Immature natural killer cell (primary cell): ENCODE measurements around the gene BLZF1. TPM values are rescaled to one million over a fixed set of nuclear protein-coding genes. Genes with fewer than 3 reads are reported as not detected.
"Not testable (repeated sequence)": the region's sequence is repeated elsewhere in the genome, so short reads cannot be mapped to it uniquely, and the experiment has no call there.

Source experiments
- DNase-seq, 3 donors: peaks; one replicate each; pipeline ENCODE4 v3.0.0; 2022; ENCODE audit warnings: mixed read lengths in 1 of 3
- H3K27ac Mint-ChIP-seq, 6 donors: one replicate each; pipeline ENCODE4 v1.8.0; 2020; ENCODE audit warnings: mixed read lengths in 6 of 6, mild to moderate bottlenecking in 5 of 6, inconsistent platforms in 4 of 6, moderate library complexity in 3 of 6
- H3K27me3 Mint-ChIP-seq, 3 donors: one replicate each; pipeline ENCODE4 v1.8.0; 2020 to 2021; ENCODE audit warnings: low read depth in 3 of 3, mild to moderate bottlenecking in 3 of 3, mixed read lengths in 3 of 3, moderate library complexity in 3 of 3, inconsistent platforms in 1 of 3
- H3K36me3 Mint-ChIP-seq, 3 donors: one replicate each; pipeline ENCODE4 v1.8.0; 2020; ENCODE audit warnings: mixed read lengths in 3 of 3, inconsistent platforms in 2 of 3, mild to moderate bottlenecking in 2 of 3
- H3K4me1 Mint-ChIP-seq, 2 donors: one replicate each; pipeline ENCODE4 v1.8.0; 2020; ENCODE audit warnings: inconsistent platforms in 2 of 2, mild to moderate bottlenecking in 2 of 2, mixed read lengths in 2 of 2, moderate library complexity in 1 of 2
- H3K4me3 Mint-ChIP-seq, 5 donors: one replicate each; pipeline ENCODE4 v1.8.0; 2020; ENCODE audit warnings: mild to moderate bottlenecking in 5 of 5, mixed read lengths in 5 of 5, inconsistent platforms in 3 of 5, moderate library complexity in 3 of 5
- H3K9me3 Mint-ChIP-seq, 6 donors: one replicate each; pipeline ENCODE4 v1.8.0; 2020; ENCODE audit warnings: mild to moderate bottlenecking in 6 of 6, mixed read lengths in 6 of 6, inconsistent platforms in 4 of 6, moderate library complexity in 3 of 6
- polyA plus RNA-seq, 3 donors: library from polyadenylated mRNA; unstranded; fragments of 300-500 nt; fragmentation: Illumina TruSeq; gene quantifications; one replicate each; pipeline ENCODE4 v1.2.3, GENCODE V29; 2021

BLZF1 gene
- polyA plus RNA-seq, 3 donors from 2014 or later = 10.1 to 20.3 (median 17.8) TPM

DNA sequence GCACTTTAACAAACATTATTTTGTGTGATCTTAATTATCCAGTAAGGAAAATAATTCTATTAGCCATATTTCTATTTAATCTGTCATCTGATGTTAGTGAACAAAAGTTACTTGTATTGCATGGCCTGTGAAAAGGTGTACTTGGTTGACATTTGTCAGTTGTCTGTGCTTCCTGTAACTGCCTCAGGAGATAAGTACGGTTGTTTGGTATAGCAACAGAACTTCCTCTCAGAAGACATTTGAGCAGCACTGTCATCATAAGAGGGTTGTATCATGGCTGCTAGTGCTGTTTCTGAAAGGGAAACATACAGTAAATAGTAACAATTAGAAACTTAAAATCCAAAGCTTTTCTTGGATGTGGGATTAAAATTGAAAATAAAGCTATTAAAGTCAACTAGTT, 3.4 kb downstream of the BLZF1 start:
- H3K9me3 Mint-ChIP-seq = no peaks in the 10 kb centered on the region
- H3K27me3 Mint-ChIP-seq = no peaks in the 10 kb centered on the region
- H3K4me3 Mint-ChIP-seq = no peak overlapping the region
- H3K4me1 Mint-ChIP-seq = peaks cover 6 to 7% of the 10 kb centered on the region in 2 donors
- no peak for DNase-seq
- no peak overlapping the region for H3K27ac Mint-ChIP-seq
- peaks cover 10 to 23% (median 13%) of the 10 kb centered on the region in 3 donors for H3K36me3 Mint-ChIP-seq

DNA sequence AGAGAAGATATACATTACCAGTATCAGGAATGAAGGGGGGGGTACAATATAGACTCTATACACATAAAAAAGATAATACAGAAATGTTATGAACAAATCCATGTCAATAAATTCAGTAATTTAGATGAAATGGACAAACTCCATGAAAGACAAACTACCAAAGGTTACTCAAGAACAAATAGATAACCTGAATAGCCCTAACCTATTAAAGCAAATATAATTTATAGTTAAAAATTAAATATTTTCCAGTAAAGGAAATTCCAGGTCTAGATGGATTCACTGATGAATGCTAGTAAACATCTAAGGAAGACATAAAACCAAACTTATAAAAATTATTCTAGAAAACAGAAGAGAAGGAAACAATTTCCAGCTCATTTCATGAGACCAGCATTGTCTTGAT, 13.2 kb downstream of the BLZF1 start:
- Mint-ChIP-seq H3K9me3 (no peaks in the 10 kb centered on the region), H3K4me3 (no peak overlapping the region), H3K27me3 (no peaks in the 10 kb centered on the region), H3K36me3 (peaks cover 28 to 38% (median 34%) of the 10 kb centered on the region in 3 donors), H3K27ac (peak overlapping the region in 1 of 6 donors; percentile 3), H3K4me1 (no peaks in the 10 kb centered on the region)
- DNase-seq = no peak

DNA sequence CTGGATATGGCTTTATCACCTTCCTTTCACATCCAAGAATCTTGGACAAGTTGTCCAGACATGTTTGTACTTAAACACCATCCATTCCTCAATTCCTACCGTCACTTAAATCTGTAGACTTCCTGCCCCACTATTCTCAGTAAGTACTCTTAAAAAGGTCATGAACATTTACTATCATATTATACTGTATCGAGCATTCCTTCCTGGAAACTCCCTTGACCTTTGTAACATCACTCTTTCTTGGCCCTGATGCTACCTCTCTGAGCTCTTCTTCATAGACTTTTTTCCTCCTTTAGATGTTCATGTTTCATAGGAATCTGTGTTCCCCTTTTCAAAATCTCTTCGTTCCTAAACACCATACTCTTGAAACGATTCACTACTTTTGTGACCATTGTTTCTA, 15.5 kb downstream of the BLZF1 start:
- peaks cover 26 to 33% (median 29%) of the 10 kb centered on the region in 3 donors for H3K36me3 Mint-ChIP-seq
- H3K27me3 Mint-ChIP-seq = no peaks in the 10 kb centered on the region
- DNase-seq = no peak

DNA sequence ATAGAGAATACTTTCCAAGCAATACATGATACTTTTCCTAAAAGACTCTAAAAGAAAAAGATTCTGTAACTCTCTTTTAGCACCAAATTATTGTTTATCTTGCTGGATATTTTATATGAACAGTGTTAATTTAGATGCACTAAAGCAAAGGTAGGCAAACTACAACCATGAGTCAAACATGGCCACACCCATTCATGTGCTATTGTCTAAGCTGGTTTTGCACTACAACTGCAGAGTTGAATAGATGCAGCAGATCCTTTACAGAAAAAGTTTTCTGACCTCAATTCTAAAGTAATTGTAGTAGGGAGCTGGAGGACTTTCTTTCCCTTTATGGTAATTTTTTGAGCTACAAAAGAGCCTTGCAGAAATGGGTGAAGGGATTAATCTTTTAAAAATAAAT, 19.4 kb downstream of the BLZF1 start:
- Mint-ChIP-seq H3K27ac (no peak overlapping the region), H3K36me3 (peaks cover 28 to 37% (median 32%) of the 10 kb centered on the region in 3 donors)

More for the DNA sequence above, 15.5 kb downstream of the BLZF1 start:
- Mint-ChIP-seq H3K27ac (no peak overlapping the region), H3K9me3 (no peaks in the 10 kb centered on the region), H3K4me3 (no peak overlapping the region), H3K4me1 (no peaks in the 10 kb centered on the region)

DNA sequence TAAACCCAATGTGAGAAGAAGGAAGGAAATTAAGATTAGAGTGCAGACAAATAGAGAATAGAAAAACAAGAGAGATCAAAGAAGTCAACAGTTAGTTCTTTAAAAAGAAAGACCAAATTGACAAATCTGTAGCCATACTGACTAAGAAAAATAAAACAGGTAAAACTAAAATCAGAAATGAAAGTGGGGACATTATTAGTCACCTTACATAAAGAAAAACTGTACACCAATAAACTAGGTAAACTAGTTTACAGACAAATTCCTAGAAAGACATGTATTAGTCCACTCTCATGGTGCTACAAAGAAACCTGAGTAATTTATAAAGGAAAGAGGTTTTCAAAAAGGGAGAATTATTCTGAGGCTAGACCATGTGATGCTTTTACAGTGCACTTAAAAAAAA, 22.3 kb downstream of the BLZF1 start:
- peaks cover 0 to 3% (median 0%) of the 10 kb centered on the region in 3 donors for H3K27me3 Mint-ChIP-seq
- peak overlapping the region in 1 of 5 donors; percentile 23 for H3K4me3 Mint-ChIP-seq
- peaks cover 39 to 47% (median 46%) of the 10 kb centered on the region in 3 donors for H3K36me3 Mint-ChIP-seq
- no peaks in the 10 kb centered on the region for H3K9me3 Mint-ChIP-seq
- peak overlapping the region in 4 of 6 donors; percentile 11 to 46 (median 37) for H3K27ac Mint-ChIP-seq
- no peak for DNase-seq
- peaks cover 7 to 15% of the 10 kb centered on the region in 2 donors for H3K4me1 Mint-ChIP-seq

More for the DNA sequence above, 19.4 kb downstream of the BLZF1 start:
- Mint-ChIP-seq H3K9me3 (no peaks in the 10 kb centered on the region), H3K4me3 (no peak overlapping the region), H3K4me1 (peaks cover 7 to 15% of the 10 kb centered on the region in 2 donors), H3K27me3 (peaks cover 0 to 3% (median 0%) of the 10 kb centered on the region in 3 donors)
- no peak for DNase-seq

DNA sequence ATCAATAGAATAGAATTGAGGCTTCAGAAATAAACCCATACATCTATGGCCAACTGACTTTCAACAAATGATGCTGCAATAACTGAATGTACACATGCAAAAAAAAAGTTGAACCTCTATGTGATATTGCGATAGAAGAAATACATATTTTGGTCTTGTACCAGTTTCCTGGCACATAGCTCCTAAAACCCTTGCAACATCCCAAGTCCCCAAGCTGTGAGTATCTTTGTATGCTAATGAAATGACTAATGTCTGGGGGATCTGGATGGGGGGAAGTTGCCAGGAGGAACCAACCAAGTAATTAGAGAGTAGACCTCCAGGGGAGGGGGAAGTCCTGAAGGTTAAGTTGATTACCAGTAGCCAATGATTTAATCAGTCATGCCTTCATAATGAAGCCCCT, 24.4 kb downstream of the BLZF1 start:
- Mint-ChIP-seq H3K27me3 (peaks cover 0 to 3% (median 0%) of the 10 kb centered on the region in 3 donors), H3K27ac (no peak overlapping the region), H3K4me3 (no peak overlapping the region), H3K9me3 (no peaks in the 10 kb centered on the region), H3K4me1 (peaks cover 7 to 15% of the 10 kb centered on the region in 2 donors), H3K36me3 (peaks cover 34 to 53% (median 47%) of the 10 kb centered on the region in 3 donors)
- DNase-seq = no peak

DNA sequence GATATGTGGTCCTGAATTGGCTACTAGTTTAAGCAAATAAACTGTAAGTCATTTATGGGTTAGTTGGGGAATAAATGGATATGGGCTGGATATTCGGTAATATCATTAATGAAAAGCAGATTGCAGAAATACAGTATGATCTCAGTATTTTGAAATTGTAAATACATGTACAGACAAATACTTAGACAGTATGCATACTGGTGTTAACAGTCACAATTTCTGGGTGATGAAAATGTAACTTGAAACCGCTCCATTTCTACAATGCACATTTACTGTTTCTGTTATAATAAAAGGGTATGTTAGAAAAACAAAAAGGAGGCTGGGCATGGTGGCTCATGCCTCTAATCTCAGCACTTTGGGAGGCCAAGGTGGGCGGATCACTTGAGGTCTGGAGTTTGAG, 28.0 kb downstream of the BLZF1 start:
- Mint-ChIP-seq H3K27ac (no peak overlapping the region), H3K9me3 (peaks cover 0 to 8% (median 3%) of the 10 kb centered on the region in 6 donors), H3K36me3 (peaks cover 19 to 33% (median 25%) of the 10 kb centered on the region in 3 donors), H3K4me3 (no peak overlapping the region), H3K4me1 (no peaks in the 10 kb centered on the region), H3K27me3 (peaks cover 0 to 3% (median 0%) of the 10 kb centered on the region in 3 donors)
- DNase-seq = no peak

DNA sequence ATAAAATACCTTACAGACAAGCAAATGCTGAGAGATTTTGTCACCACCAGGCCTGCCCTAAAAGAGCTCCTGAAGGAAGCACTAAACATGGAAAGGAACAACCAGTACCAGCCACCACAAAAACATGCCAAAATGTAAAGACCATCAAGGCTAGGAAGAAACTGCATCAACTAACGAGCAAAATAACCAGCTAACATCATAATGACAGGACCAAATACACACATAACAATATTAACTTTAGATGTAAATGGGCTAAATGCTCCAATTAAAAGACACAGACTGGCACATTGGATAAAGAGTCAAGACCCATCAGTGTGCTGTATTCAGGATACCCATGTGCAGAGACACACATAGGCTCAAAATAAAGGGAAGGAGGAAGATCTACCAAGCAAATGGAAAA, 34.6 kb downstream of the BLZF1 start:
- H3K27me3 Mint-ChIP-seq = not testable (repeated sequence)

DNA sequence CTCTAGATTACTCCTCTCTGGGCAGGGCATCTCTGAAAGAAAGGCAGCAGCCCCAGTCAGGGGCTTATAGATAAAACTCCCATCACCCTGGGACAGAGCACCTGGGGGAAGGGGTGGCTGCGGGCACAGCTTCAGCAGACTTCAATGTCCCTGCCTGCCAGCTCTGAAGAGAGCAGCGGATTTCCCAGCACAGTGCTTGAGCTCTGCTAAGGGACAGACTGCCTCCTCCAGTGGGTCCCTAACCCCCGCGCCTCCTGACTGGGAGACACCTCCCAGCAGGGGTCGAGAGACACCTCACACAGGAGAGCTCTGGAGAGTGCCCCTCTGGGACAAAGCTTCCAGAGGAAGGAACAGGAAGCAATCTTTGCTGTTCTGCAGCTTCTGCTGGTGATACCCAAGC, 40.3 kb downstream of the BLZF1 start:
- peaks cover 3 to 21% (median 6%) of the 10 kb centered on the region in 3 donors for H3K27me3 Mint-ChIP-seq
- H3K4me1 Mint-ChIP-seq, H3K27ac Mint-ChIP-seq, H3K4me3 Mint-ChIP-seq, DNase-seq: not testable (repeated sequence)
- H3K9me3 Mint-ChIP-seq = peaks cover 32 to 88% (median 51%) of the 10 kb centered on the region in 6 donors
- H3K36me3 Mint-ChIP-seq = peaks cover 0 to 12% (median 10%) of the 10 kb centered on the region in 3 donors

More for the DNA sequence above, 34.6 kb downstream of the BLZF1 start:
- Mint-ChIP-seq H3K9me3 (peaks cover 35 to 64% (median 51%) of the 10 kb centered on the region in 6 donors), H3K36me3 (peaks cover 10 to 11% (median 10%) of the 10 kb centered on the region in 3 donors)
- not testable (repeated sequence) for H3K4me3 Mint-ChIP-seq, H3K27ac Mint-ChIP-seq, DNase-seq, H3K4me1 Mint-ChIP-seq

DNA sequence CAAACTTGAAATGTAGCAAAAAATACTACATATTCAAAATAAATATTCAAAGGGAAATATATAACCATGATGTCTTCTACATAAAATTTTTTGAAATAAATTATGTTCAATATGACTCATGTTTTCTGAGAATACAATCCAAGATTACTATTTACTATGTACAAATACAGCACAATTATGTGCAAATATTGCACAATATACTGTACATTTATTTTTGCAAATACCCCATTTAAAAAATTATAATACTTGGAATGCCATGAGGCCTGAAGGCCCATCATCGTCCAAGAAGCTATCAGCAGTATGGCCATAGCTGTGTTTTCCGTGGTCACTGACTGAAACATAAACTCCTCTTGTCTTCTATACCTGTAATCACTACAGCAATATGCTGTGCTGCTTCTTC, 47.0 kb downstream of the BLZF1 start:
- Mint-ChIP-seq H3K4me3 (no peak overlapping the region), H3K4me1 (no peaks in the 10 kb centered on the region), H3K9me3 (peaks cover 2 to 32% (median 14%) of the 10 kb centered on the region in 6 donors), H3K27ac (no peak overlapping the region), H3K36me3 (no peaks in the 10 kb centered on the region), H3K27me3 (peaks cover 0 to 20% (median 0%) of the 10 kb centered on the region in 3 donors)
- DNase-seq = no peak

DNA sequence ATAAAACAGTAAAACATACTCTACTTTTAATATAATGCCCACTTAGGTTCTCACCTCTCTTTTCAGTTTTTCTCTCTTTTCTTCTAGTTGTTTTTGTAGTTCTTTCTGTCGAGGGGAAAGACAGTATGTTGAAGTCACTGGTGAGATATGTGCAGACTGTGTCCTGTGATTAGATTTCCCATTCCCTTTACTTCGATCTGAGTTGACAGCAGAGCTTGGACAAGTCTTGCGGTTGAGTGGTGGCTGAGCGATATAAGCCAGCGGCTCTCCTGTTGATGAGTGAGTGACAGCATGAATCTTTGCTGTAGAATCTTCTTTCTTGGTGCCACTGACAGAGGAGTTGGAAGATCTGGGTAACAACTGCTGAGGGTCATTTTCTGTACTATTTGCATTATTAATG, 53.3 kb downstream of the BLZF1 start:
- no peak for DNase-seq
- no peaks in the 10 kb centered on the region for H3K4me1 Mint-ChIP-seq

DNA sequence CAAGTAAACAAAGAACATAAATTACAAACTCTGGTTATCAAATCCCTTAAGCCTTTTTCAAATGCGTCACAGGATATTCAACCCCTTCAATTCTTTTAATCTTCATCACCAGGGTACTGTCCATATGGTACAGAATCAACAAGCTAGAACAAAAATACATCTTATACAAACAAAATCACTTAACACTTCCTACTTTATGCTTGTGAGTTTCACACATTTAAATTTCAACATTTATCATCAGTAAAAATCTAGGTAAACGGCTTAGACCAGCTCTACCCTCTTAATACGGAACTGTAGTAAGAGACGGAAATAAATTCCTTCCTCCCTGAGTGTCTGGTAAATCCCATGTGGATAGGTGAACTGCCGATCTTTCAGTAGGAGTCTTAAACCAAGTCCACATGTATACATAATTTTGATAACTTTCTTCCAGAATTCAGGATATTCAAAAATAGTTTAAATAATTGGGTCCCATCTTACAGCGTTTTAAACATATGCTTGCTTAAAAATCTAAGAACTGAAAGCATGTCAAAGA, 58.2 kb downstream of the BLZF1 start:
- Mint-ChIP-seq H3K4me3 (no peak overlapping the region), H3K27ac (no peak overlapping the region), H3K9me3 (peaks cover 0 to 1% (median 0%) of the 10 kb centered on the region in 6 donors), H3K36me3 (no peaks in the 10 kb centered on the region), H3K27me3 (peaks cover 13 to 33% (median 18%) of the 10 kb centered on the region in 3 donors), H3K4me1 (peaks cover 7 to 13% of the 10 kb centered on the region in 2 donors)
- DNase-seq = no peak

More for the DNA sequence above, 53.3 kb downstream of the BLZF1 start:
- no peak overlapping the region for H3K4me3 Mint-ChIP-seq
- H3K27ac Mint-ChIP-seq = no peak overlapping the region
- peaks cover 7 to 13% (median 8%) of the 10 kb centered on the region in 3 donors for H3K27me3 Mint-ChIP-seq
- no peaks in the 10 kb centered on the region for H3K36me3 Mint-ChIP-seq
- no peaks in the 10 kb centered on the region for H3K9me3 Mint-ChIP-seq

DNA sequence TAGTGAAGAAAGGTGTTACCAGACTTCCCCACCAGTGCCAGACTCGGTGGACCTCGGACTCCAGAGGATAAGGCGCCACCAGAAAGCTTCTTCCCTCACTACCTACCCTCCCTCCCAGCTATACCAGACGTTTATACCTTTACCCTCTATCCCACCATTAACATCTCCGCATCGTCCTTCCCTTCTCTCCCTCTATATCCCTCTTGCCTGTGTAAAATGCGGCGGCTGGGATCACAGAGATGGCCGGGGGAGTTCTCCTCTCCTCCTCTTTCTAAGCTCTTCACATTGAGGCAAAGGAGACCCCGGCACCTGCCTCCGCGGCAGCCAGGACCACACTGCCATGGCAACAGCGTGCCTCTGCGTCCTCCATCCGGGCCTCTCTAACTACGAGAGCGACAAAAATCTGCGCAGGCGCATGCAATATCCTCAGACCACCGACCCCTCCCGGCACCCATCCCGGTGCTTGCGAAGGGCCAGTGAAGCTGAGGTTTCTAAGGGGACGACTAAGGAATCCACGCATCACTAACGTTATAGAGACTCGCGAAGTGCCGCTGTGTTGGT, 59.2 kb downstream of the BLZF1 start, which contains the start of gene CCDC181:
CCDC181 (minus strand) TSS at position 394 of the 561 bp plus-strand sequence. CDS start 2,547 bp downstream, outside the sequence.
- peak; percentile 31 to 46 (median 35) for DNase-seq
- Mint-ChIP-seq H3K27me3 (peaks cover 16 to 32% (median 20%) of the 10 kb centered on the region in 3 donors), H3K9me3 (peaks cover 0 to 7% (median 5%) of the 10 kb centered on the region in 6 donors), H3K36me3 (peaks cover 0 to 7% (median 0%) of the 10 kb centered on the region in 3 donors), H3K4me3 (peak within 1 kb of the TSS; percentile 78 to 93 (median 83)), H3K4me1 (peaks cover 7 to 13% of the 10 kb centered on the region in 2 donors), H3K27ac (peak within 1 kb of the TSS in 2 of 6 donors; percentile 15 to 70)
